ENCODE data around the gene CRHR1.
"Not testable (repeated sequence)": the region's sequence is repeated elsewhere in the genome, so short reads cannot be mapped to it uniquely, and the experiment has no call there.

CRHR1 gene

GRCh38 chr17:45784293-45784740, at the start of gene CRHR1:
Gene CRHR1, plus strand, starts transcription at chr17:45784320. Its CDS starts 225 bp downstream, at chr17:45784545.
- no peak for DNase-seq

- DNase-seq: no peak
These were observed 49.5 kb upstream of the CRHR1 start for GRCh38 chr17:45734598-45734997.

- DNase-seq: no peak
These were observed 48.6 kb upstream of the CRHR1 start for GRCh38 chr17:45735488-45735887.

- DNase-seq: no peak
These were observed 44.3 kb upstream of the CRHR1 start for GRCh38 chr17:45739786-45740185.

- DNase-seq: no peak
These were observed 43.4 kb upstream of the CRHR1 start for GRCh38 chr17:45740553-45741330.

- no peak for DNase-seq
These were observed 41.9 kb upstream of the CRHR1 start for GRCh38 chr17:45742251-45742650.

- no peak for DNase-seq
These were observed 40.3 kb upstream of the CRHR1 start for GRCh38 chr17:45743626-45744326.

- not testable (repeated sequence) for DNase-seq
These were observed 39.3 kb upstream of the CRHR1 start for GRCh38 chr17:45744826-45745225.

GRCh38 chr17:45745601-45746494, 38.3 kb upstream of the CRHR1 start:
- DNase-seq: no peak

- no peak for DNase-seq
These were observed 36.2 kb upstream of the CRHR1 start for GRCh38 chr17:45747911-45748310.

GRCh38 chr17:45748731-45749310, 35.3 kb upstream of the CRHR1 start:
- DNase-seq: no peak

- no peak for DNase-seq
These were observed 34.2 kb upstream of the CRHR1 start for GRCh38 chr17:45749831-45750335.

GRCh38 chr17:45750779-45751440, 33.2 kb upstream of the CRHR1 start:
- DNase-seq: no peak

- DNase-seq: no peak
These were observed 32.7 kb upstream of the CRHR1 start for GRCh38 chr17:45751466-45751865.

GRCh38 chr17:45752246-45752645, 31.9 kb upstream of the CRHR1 start:
- no peak for DNase-seq

GRCh38 chr17:45753645-45754225, 30.4 kb upstream of the CRHR1 start:
- no peak for DNase-seq

- no peak for DNase-seq
These were observed 29.1 kb upstream of the CRHR1 start for GRCh38 chr17:45755050-45755449.

GRCh38 chr17:45756266-45756991, 27.7 kb upstream of the CRHR1 start:
- DNase-seq: no peak

GRCh38 chr17:45757431-45758218, 26.5 kb upstream of the CRHR1 start:
- no peak for DNase-seq

GRCh38 chr17:45758544-45758943, 25.6 kb upstream of the CRHR1 start:
- no peak for DNase-seq

Data from stimulated activated CD4-positive, alpha-beta T cell treated with anti-CD3 and anti-CD28 coated beads, Interleukin-12 subunit alpha, Interleukin-12 subunit beta, amount 100 ng/mL, for 4 hours (primary cell).